CD14-positive monocyte (primary cell): ENCODE results near the gene TMEM87B. TPM values are rescaled to one million over a fixed set of nuclear protein-coding genes. Genes with fewer than 3 reads are reported as not detected.

ENCODE experiments used
- DNase-seq, 3 donors: peaks; one replicate each; pipeline ENCODE4 v3.0.0-alpha.2; 2011 to 2022
- H2AFZ ChIP-seq: 2 replicates; pipeline ENCODE4 v1.6.0; 2012; ENCODE audit warnings: mild to moderate bottlenecking, low read depth, low read length, inconsistent platforms; ENCODE audit not compliant: insufficient read depth, poor library complexity, severe bottlenecking
- H3K27ac ChIP-seq, 2 donors: 1 replicate in 1 of 2; 2 replicates in 1 of 2; pipeline ENCODE4 v1.5.1; 2012 to 2013; ENCODE audit warnings: low read length in 2 of 2, control low read depth in 1 of 2, inconsistent platforms in 1 of 2, low read depth in 1 of 2, mild to moderate bottlenecking in 1 of 2
- H3K27me3 ChIP-seq, 2 donors: one replicate each; pipeline versions ENCODE4 v1.6.0 to v1.6.1; 2011 to 2013; ENCODE audit warnings: low read length in 2 of 2; ENCODE audit not compliant: control insufficient read depth in 2 of 2, insufficient read depth in 2 of 2
- H3K36me3 ChIP-seq, 2 donors: replicated peaks in 1 of 2; 1 replicate in 1 of 2; 2 replicates in 1 of 2; pipeline versions ENCODE4 v1.5.1 to v1.6.1; 2012 to 2013; ENCODE audit warnings: low read length in 2 of 2, control low read depth in 1 of 2, inconsistent platforms in 1 of 2, mild to moderate bottlenecking in 1 of 2; ENCODE audit not compliant: insufficient read depth in 2 of 2, control insufficient read depth in 1 of 2
- H3K4me1 ChIP-seq, 2 donors: 1 replicate in 1 of 2; 2 replicates in 1 of 2; pipeline versions ENCODE4 v1.5.1 to v1.6.1; 2012 to 2013; ENCODE audit warnings: low read length in 2 of 2, control low read depth in 1 of 2, inconsistent platforms in 1 of 2, mild to moderate bottlenecking in 1 of 2, moderate library complexity in 1 of 2; ENCODE audit not compliant: insufficient read depth in 2 of 2, control insufficient read depth in 1 of 2
- H3K4me2 ChIP-seq: replicated peaks from 2 replicates; pipeline ENCODE3; 2012; ENCODE audit warnings: low read length, moderate library complexity, mild to moderate bottlenecking; ENCODE audit not compliant: poor library complexity, severe bottlenecking; ENCODE audit errors: extremely low read depth
- H3K4me3 ChIP-seq, 3 experiments: fragments of 200-600 bp in 1 of 3; sonication (generic) in 1 of 3; replicated peaks in 1 of 3; 1 replicate in 2 of 3; 2 replicates in 1 of 3; pipeline ENCODE4 v1.5.1; 2011 to 2013; ENCODE audit warnings: low read length in 3 of 3, mild to moderate bottlenecking in 3 of 3, control low read depth in 2 of 3, low read depth in 2 of 3, inconsistent platforms in 1 of 3, moderate library complexity in 1 of 3
- H3K79me2 ChIP-seq: 2 replicates; pipeline ENCODE4 v1.6.0; 2012; ENCODE audit warnings: mild to moderate bottlenecking, control low read depth, inconsistent platforms, low read length, moderate library complexity; ENCODE audit not compliant: insufficient read depth
- H3K9ac ChIP-seq: 2 replicates; pipeline ENCODE4 v1.6.0; 2017; ENCODE audit warnings: low read length, mild to moderate bottlenecking; ENCODE audit not compliant: insufficient read depth, poor library complexity, severe bottlenecking
- H3K9me3 ChIP-seq, 2 donors: replicated peaks in 1 of 2; 1 replicate in 1 of 2; 2 replicates in 1 of 2; pipeline versions ENCODE4 v1.5.1 to v1.6.1; 2012 to 2013; ENCODE audit warnings: low read length in 2 of 2, control low read depth in 1 of 2; ENCODE audit not compliant: control insufficient read depth in 1 of 2, insufficient read depth in 1 of 2
- H4K20me1 ChIP-seq: 2 replicates; pipeline ENCODE4 v1.6.0; 2012; ENCODE audit warnings: mild to moderate bottlenecking, low read length, control low read depth, moderate library complexity; ENCODE audit not compliant: insufficient read depth
- H3K27ac Mint-ChIP-seq, 7 donors: one replicate each; pipeline ENCODE4 v1.8.0; 2020; ENCODE audit warnings: mild to moderate bottlenecking in 7 of 7, mixed read lengths in 7 of 7, moderate library complexity in 6 of 7, inconsistent platforms in 2 of 7
- H3K27me3 Mint-ChIP-seq, 3 donors: one replicate each; pipeline ENCODE4 v1.8.0; 2021 to 2022; ENCODE audit warnings: low read depth in 3 of 3, mild to moderate bottlenecking in 3 of 3, mixed read lengths in 3 of 3, moderate library complexity in 3 of 3, inconsistent platforms in 1 of 3
- H3K36me3 Mint-ChIP-seq, 2 donors: one replicate each; pipeline ENCODE4 v1.8.0; 2020; ENCODE audit warnings: mixed read lengths in 2 of 2, inconsistent platforms in 1 of 2, mild to moderate bottlenecking in 1 of 2
- H3K4me1 Mint-ChIP-seq: one replicate; pipeline ENCODE4 v1.8.0; 2020; ENCODE audit warnings: mild to moderate bottlenecking, mixed read lengths
- H3K4me3 Mint-ChIP-seq, 2 donors: one replicate each; pipeline ENCODE4 v1.8.0; 2020; ENCODE audit warnings: mild to moderate bottlenecking in 2 of 2, mixed read lengths in 2 of 2, moderate library complexity in 1 of 2
- H3K9me3 Mint-ChIP-seq, 7 donors: one replicate each; pipeline ENCODE4 v1.8.0; 2020 to 2022; ENCODE audit warnings: mixed read lengths in 7 of 7, mild to moderate bottlenecking in 6 of 7, moderate library complexity in 6 of 7, inconsistent platforms in 2 of 7
- WGBS: methylation state at CpG from one replicate; pipeline ENCODE4 v1.1.5; 2013; ENCODE audit warnings: missing lambda C conversion rate; ENCODE audit not compliant: insufficient coverage; 5-methylcytosine and 5-hydroxymethylcytosine counted together
- intact Hi-C, 2 donors: fragments of 100-400 bp; cut with micrococcal nuclease; formaldehyde crosslinking; loops; one replicate each; pipeline versions ENCODE4 v1.15.0 to v1.15.1; 2023
- polyA plus RNA-seq, 3 donors: library from polyadenylated mRNA; depleted of rRNA in 1 of 3; unstranded in 2 of 3; stranded (reverse) in 1 of 3; fragments of 300-500 nt in 2 of 3; fragments of >200 nt in 1 of 3; fragmentation: Illumina TruSeq in 2 of 3; gene quantifications; 1 replicate in 2 of 3; 2 replicates in 1 of 3; pipeline ENCODE4 v1.2.3, GENCODE V29; 2012 to 2021
- TF ChIP-seq, protein P1 (sequence below): fragments of 200-600 bp; IDR thresholded peaks from one replicate; pipeline ENCODE4 v1.8.0; 2022; ENCODE audit warnings: antibody characterized with exemption, mild to moderate bottlenecking

TMEM87B gene
- polyA plus RNA-seq, 3 donors: 9.1 to 13.4 (median 11.4) TPM

- no peaks in the 10 kb centered on the region for H3K27me3 Mint-ChIP-seq
- peaks cover 65 to 83% of the 10 kb centered on the region in 2 donors for H3K36me3 Mint-ChIP-seq
- no peak for DNase-seq
- H3K4me3 Mint-ChIP-seq: no peak overlapping the region
- H3K9ac ChIP-seq: no peak overlapping the region
- no peak overlapping the region for H2AFZ ChIP-seq
- no peak overlapping the region for H3K4me3 ChIP-seq
- no peak overlapping the region for H3K27ac ChIP-seq
- TF ChIP-seq, protein P1, sequence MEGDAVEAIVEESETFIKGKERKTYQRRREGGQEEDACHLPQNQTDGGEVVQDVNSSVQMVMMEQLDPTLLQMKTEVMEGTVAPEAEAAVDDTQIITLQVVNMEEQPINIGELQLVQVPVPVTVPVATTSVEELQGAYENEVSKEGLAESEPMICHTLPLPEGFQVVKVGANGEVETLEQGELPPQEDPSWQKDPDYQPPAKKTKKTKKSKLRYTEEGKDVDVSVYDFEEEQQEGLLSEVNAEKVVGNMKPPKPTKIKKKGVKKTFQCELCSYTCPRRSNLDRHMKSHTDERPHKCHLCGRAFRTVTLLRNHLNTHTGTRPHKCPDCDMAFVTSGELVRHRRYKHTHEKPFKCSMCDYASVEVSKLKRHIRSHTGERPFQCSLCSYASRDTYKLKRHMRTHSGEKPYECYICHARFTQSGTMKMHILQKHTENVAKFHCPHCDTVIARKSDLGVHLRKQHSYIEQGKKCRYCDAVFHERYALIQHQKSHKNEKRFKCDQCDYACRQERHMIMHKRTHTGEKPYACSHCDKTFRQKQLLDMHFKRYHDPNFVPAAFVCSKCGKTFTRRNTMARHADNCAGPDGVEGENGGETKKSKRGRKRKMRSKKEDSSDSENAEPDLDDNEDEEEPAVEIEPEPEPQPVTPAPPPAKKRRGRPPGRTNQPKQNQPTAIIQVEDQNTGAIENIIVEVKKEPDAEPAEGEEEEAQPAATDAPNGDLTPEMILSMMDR: no peak
- intact Hi-C loops: no loop called here
- H3K4me1 ChIP-seq: no peaks in the 10 kb centered on the region
- H3K9me3 ChIP-seq: no peaks in the 10 kb centered on the region
- peaks cover 70 to 90% of the 10 kb centered on the region in 2 donors for H3K36me3 ChIP-seq
- no peaks in the 10 kb centered on the region for H3K27me3 ChIP-seq
- no peaks in the 10 kb centered on the region for H3K4me1 Mint-ChIP-seq
- WGBS: no CpG with 5 or more reads among the region's 1 CpG
- no peak overlapping the region for H3K4me2 ChIP-seq
- H3K79me2 ChIP-seq: no peaks in the 10 kb centered on the region
- H4K20me1 ChIP-seq: no peaks in the 10 kb centered on the region
- H3K27ac Mint-ChIP-seq: peak overlapping the region in 1 of 7 donors; percentile 72
- H3K9me3 Mint-ChIP-seq: no peaks in the 10 kb centered on the region
These were observed 40.6 kb downstream of the TMEM87B start for GRCh38 chr2:112095681-112096080.

GRCh38 chr2:112096098-112096497, 41.0 kb downstream of the TMEM87B start:
- Mint-ChIP-seq H3K4me1 (no peaks in the 10 kb centered on the region), H3K27ac (peak overlapping the region in 1 of 7 donors; percentile 72), H3K9me3 (no peaks in the 10 kb centered on the region), H3K27me3 (no peaks in the 10 kb centered on the region), H3K4me3 (no peak overlapping the region), H3K36me3 (peaks cover 62 to 82% of the 10 kb centered on the region in 2 donors)
- Histone ChIP-seq H3K79me2 (no peaks in the 10 kb centered on the region), H3K27ac (no peak overlapping the region), H3K9ac (no peak overlapping the region), H4K20me1 (no peaks in the 10 kb centered on the region), H2AFZ (no peak overlapping the region), H3K9me3 (no peaks in the 10 kb centered on the region), H3K4me2 (no peak overlapping the region), H3K27me3 (no peaks in the 10 kb centered on the region), H3K4me1 (no peaks in the 10 kb centered on the region), H3K4me3 (no peak overlapping the region), H3K36me3 (peaks cover 69 to 90% of the 10 kb centered on the region in 2 donors)
- 96% methylated on average over 7 of the region's 10 CpGs for WGBS
- no peak for DNase-seq
- intact Hi-C loops: no loop called here
- TF ChIP-seq, protein P1: no peak
